GM19025 (cell line): ENCODE data around the gene LARP1.
"Not testable (repeated sequence)": the region's sequence is repeated elsewhere in the genome, so short reads cannot be mapped to it uniquely, and the experiment has no call there.

Experiments used
- ATAC-seq: cut with Tn5 transposase; IDR thresholded peaks from one replicate; pipeline ENCODE4 v1.9.1; 2021; ENCODE audit warnings: mild to moderate bottlenecking, low read depth, moderate library complexity; ENCODE audit not compliant: unreplicated experiment

Gene LARP1

GRCh38 chr5:154755361-154756008 is at the start of gene LARP1:
LARP1 (plus strand) TSS chr5:154755377; CDS start chr5:154755758, 381 bp downstream.
- peak; percentile 12 for ATAC-seq

GRCh38 chr5:154706416-154706815 is 48.8 kb upstream of the LARP1 start:
- no peak for ATAC-seq

GRCh38 chr5:154707641-154708040 is 47.5 kb upstream of the LARP1 start:
- no peak for ATAC-seq

GRCh38 chr5:154708207-154708606 is 47.0 kb upstream of the LARP1 start:
- no peak for ATAC-seq

GRCh38 chr5:154708846-154709245 is 46.3 kb upstream of the LARP1 start:
- ATAC-seq = no peak

- ATAC-seq = no peak
Measured at GRCh38 chr5:154709368-154710305, 45.5 kb upstream of the LARP1 start.

- no peak for ATAC-seq
Measured at GRCh38 chr5:154712518-154713437, 42.4 kb upstream of the LARP1 start.

- no peak for ATAC-seq
Measured at GRCh38 chr5:154713615-154714125, 41.5 kb upstream of the LARP1 start.

GRCh38 chr5:154714266-154714986 is 40.8 kb upstream of the LARP1 start:
- ATAC-seq = peak; percentile 95

GRCh38 chr5:154721481-154722058 is 33.6 kb upstream of the LARP1 start:
- ATAC-seq = no peak

- ATAC-seq = no peak
Measured at GRCh38 chr5:154722097-154722496, 33.1 kb upstream of the LARP1 start.

GRCh38 chr5:154722936-154723335 is 32.2 kb upstream of the LARP1 start:
- no peak for ATAC-seq

- no peak for ATAC-seq
Measured at GRCh38 chr5:154723740-154724505, 31.3 kb upstream of the LARP1 start.

- ATAC-seq = no peak
Measured at GRCh38 chr5:154727361-154727760, 27.8 kb upstream of the LARP1 start.

- no peak for ATAC-seq
Measured at GRCh38 chr5:154728939-154729588, 26.1 kb upstream of the LARP1 start.

GRCh38 chr5:154729613-154730012 is 25.6 kb upstream of the LARP1 start:
- no peak for ATAC-seq

GRCh38 chr5:154730761-154731160 is 24.4 kb upstream of the LARP1 start:
- not testable (repeated sequence) for ATAC-seq

- no peak for ATAC-seq
Measured at GRCh38 chr5:154732212-154732611, 23.0 kb upstream of the LARP1 start.
